Measurements from ENCODE around the gene RAI14.
"Not testable (repeated sequence)": the region's sequence is repeated elsewhere in the genome, so short reads cannot be mapped to it uniquely, and the experiment has no call there.

The RAI14 gene

DNA sequence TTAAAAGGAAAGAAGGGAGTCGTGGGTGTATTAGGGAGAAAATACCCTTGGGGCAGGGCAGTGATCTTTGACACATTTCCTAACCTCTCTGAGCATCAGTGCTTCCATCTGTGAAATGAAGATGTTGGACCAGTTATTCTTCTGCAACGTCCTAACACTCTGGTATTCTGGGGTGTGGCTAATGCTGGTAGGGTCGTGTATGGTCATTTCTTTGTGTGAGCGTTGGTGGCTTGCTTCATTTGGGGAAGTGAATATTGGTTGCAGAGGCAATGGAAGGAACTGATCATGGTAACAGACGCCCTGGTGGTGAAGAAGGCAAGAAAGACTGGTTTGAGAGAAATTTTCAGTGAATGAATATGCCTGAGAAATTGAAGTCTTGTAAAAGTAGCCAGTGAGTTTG, 114.9 kb downstream of the RAI14 start:
- no peak for DNase-seq (ENCODE audit: low read depth)

DNA sequence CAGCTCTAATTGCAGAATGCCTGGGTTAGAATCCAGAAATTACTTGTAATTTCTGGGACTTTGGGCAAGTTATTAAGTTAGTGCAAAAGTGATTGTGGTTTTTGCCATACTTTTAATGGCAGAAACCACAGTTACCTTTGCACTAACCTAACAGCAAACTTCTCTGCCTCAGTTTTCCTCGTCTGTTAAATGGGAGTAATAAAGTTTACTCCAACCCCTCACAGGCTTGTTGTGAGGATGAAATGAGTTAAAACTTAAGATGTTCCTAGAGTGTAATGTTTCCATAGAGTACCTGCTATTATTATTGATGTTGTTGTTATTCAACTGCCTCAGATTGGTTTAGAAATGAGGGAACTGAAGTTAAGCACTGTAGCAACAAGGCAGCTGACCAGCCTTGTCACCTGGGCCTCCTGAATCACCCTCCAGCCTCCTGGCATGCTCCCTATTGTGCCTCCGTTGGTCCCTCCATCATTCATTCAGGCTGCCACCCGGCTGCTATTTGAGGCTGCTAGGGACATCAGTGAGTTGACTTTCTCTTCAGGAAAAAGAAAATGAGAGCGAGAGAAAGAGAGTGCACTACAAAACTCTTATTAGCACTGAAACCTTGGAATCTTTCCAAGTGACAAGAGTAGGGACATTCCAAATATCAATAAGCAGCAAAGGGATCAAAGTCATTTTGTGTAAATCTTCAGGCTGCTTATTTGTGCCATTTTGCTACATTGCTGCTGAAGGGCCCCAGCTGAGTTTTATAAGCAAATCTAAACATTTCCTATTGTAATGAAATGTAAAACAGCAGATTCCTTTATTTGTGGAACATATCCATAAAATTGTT, 116.4 kb downstream of the RAI14 start:
- DNase-seq (ENCODE audit: low read depth), result no peak

DNA sequence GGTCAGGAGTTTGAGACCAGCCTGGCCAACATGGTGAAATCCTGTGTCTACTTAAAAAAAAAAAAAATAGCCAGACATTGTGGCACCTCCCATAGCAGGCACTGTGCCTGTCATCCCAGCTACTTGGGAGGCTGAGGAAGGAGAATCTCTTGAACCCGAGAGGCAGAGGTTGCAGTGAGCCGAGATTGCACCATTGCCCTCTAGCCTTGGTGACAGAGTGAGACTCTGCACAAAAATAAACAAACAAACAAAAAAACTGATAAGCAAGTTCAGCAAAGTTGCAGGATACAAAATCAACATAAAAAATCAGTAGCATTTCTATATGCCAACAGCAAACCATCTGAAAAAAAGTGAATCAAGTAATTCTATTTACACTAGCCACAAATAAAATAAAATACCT, 118.0 kb downstream of the RAI14 start:
- DNase-seq (ENCODE audit: low read depth), result no peak

DNA sequence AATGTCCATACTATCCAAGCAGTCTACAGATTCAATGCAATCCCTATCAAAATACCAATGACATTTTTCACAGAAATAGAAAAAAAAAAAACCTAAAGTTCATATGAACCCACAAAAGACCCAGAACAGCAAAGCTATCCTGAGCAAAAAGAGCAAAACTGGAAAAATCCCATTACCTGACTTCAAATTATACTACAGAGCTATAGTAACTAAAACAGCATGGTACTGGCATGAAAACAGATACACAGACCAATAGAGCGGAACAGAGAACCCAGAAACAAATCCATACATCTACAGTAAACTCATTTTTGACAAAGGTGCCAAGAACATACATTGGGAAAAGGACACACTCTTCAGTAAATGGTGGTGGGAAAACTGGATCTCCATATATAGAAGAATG, 118.5 kb downstream of the RAI14 start:
- DNase-seq (ENCODE audit: low read depth), result not testable (repeated sequence)

DNA sequence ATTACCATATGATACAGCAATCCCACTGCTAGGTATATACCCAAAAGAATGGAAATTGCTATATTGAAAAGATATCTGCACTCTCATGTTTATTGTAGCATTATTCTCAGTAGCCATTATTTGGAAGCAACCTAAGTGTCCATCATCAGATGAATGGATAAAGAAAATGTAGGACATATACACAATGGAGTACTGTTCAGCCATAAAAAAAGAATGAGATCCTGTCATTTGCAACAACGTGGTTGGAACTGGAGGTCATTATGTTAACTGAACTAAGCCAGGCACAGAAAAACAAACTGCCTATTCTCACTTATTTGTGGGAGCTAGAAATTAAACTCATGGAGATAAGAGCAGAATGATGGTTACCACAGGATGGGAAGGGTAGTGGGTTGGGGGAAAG, 119.8 kb downstream of the RAI14 start:
- DNase-seq (ENCODE audit: low read depth), result no peak

DNA sequence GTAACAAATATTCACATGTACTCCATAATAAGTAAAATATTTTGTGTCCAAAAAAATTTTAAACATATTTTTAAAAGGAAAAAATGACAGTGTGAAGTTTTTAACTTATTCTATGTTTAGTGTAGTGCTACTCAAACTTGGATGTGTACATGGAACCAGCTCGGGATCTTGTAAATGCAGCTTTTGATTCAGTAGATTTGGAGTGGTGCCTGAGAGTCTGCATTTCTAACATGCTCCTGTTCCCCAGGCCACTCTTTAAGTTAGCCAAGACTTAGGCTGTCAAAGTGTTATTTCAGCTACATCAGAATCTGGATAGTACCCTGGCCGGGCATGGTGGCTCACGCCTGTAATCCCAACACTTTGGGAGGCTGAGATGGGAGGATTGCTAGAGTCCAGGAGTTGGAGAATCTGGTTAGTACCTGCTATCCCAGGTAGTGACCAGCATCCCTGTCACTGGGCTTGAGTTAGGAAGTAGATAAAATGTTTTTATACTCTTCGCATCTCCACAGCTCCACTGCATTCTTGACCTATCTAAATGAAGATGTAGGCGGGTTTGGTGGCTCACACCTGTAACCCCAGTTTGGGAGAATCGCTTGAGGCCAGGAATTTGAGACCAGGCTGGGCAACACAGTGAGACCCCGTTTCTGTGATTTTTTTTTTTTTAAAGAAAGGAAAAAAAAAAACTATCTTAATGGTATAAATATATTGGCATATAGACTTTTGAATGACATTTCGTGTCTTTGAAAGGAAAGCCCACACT, 122.1 kb downstream of the RAI14 start:
- DNase-seq (ENCODE audit: low read depth), result no peak

DNA sequence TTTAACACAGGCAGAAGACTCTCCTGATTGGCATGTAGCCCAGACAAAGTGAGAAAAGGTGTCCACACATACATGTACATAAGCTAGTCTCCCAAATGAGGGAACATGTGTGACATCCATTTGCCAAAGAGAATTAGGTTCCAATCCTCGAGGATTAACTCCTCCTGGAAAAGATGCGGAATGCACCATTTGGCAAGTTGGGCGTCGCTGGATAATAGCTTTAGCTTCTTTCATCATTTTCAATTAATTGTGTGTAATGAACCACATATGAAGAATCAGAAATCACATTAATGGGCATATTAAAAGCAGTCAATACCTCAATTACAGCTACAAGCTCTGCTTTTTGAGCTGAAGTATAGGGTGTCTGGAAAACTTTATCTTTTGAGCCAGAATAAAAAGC, 127.8 kb downstream of the RAI14 start:
- DNase-seq (ENCODE audit: low read depth), result not testable (repeated sequence)

DNA sequence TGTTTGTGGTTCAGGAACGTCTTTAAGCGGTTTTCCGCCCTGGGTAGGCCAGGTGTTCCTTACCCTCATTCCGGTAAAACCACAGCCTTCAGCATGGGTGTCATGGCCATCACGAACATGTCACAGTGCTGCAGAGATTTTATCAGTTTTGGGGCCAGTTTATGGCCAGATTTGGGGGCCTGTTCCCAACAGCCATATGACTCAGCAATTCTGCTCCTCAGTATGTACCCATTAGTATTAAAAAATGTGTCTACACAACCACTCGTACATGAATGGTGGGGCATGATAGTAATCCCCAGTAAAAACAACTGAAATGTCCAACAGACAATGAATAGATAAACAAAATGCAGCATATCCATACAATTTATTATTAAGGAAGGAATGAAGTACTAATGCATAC, 130.9 kb downstream of the RAI14 start:
- DNase-seq (ENCODE audit: low read depth), result no peak

DNA sequence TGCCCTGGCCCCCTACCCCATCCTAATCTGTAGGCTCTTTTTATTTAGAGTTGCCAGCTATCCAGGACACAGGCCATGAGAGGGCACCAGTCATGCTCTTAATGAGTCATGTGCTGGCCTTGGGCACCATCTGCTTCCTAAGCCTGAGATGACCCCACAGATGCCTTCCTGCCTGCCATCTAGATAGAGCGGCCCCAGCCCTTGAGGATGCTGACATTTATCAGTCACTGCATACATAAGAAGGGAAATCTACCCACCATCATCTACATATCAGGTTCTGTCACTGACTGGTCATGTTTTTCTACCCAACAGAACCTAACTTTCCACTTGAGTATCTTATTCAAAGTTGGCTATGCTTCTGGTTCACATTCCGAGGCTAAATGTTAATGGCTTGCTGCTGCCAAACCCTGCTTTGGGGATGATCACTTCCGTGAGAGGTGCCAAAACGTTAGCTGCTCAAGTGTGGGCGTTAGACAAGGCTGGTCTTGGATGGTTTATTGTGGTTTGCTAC, 132.9 kb downstream of the RAI14 start:
- no peak for DNase-seq (ENCODE audit: low read depth)

DNA sequence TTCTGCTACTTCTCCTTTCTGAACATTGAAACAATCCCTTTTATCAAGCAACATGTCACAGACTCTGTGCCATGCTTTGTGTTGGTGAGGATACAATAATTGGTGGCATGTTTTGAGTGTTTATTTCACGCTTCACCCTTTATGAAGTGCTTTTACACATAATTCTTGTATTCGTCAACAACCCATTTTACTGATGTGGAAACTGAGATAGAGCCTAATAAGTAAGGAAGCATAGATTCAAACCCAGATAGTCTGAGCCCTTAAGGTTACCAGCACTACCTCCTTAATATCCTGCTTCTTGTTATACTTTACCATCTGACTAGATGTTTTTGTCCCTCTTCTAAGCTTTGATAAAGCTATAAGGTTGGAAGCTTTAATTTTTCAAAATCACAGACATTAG, 133.5 kb downstream of the RAI14 start:
- no peak for DNase-seq (ENCODE audit: low read depth)

DNA sequence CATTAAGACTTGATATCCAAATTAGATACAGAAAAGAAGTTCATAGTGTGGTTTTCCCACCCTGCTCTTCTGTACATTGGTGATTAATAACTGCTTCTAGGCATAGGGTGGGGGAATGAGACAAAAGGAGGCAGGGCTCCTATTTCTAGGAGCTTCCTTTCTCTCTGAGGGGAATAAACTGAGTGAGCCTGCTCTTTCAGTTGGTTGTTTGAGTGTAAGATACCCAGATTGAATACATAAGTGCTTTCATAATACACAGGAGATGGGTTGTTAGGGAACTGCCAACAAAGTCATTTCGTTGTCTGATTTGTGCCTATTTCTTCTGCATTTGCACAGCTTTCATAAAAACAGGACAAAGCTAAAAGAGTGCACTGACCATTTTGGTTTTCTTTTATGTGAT, 133.9 kb downstream of the RAI14 start:
- no peak for DNase-seq (ENCODE audit: low read depth)

DNA sequence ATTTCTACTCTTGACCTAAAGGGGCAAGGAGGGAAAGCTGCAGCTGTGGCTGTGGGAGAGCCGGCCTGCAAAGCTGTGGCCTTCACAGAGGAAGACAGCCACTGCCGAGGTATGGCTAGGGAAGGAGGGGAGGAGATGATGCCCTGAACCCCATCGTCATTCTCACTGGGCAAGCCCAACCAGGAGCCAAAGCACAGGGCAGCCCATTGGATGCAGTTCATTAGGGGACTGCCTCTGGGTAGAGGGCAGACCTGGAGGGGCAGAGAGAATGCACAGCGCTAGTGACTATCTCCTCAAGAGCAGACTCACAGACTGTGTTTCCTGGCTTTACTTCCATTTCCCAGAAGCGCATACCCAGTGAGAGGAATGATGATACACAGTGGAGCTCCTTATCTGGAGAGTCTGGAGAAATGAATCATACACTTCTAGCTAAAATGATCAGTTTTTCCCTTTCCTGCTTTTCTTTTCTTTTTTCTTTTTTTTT, 135.7 kb downstream of the RAI14 start:
- DNase-seq (ENCODE audit: low read depth), result no peak

DNA sequence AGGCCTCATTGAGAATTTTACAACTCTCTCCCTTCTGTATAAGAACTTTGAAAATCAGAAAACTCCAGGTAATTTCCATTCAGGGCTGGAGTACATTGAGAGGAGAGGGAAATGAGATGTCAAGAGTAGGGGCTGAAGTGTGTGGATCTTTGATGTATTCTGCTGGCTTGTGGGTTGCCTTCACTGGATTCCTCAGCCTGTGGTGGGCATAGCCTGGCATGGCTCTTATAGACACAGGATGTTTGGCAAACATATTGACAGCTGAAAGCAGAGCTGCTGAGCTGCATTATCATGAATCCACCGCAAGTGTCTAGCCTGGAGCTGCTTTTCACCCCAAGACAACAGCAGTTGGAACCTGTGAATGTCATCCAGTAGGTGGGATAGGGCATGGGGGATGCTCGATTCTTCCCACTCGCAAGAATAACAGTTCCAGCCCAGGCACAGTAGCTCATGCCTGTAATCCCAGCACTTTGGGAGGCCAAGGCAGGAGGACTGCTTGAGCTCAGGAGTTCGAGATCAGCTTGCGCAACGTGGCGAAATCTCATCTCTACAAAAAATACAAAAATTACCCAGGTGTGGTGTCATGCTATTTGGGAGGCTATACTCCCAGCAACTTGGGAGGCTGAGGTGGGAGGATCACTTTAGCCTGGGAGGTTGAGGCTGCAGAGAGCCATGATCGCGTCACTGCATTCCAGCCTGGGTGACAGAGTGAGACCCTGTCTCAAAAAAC, 146.9 kb downstream of the RAI14 start:
- no peak for DNase-seq (ENCODE audit: low read depth)

DNA sequence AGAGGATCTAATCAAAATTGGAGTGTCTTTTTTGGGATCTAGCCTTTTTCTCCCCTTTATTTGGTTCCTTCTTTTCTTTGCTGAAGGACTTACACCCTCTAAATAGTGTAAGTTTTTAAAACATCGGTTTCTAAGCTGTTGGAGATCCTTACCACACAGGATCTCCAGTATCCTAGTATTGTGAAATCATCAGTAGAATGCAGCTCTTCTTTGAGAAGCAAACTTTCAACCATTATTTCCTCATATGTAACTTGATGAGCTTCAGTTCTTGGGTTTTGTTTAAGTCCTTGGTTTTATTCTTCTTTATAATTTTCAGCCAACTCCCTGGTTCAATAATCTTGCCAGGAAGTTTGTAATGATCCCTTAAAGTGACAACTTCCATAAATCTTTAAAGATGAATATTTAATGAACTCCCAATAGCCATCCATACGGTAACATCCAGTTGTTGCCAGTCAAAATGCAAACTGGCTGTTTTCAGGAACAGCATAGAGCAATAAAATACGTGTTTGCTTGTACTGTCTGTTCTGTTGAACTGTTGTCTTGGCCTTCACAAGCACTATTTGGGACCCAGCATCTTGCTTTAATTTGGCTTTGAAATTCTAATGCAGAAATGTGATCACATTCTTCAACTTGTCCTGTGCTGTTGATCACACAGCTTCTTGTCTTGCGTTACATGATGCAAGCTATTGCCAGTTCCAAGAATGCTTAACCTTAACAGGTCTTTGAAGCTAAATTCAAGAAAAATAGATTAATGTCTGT, 148.0 kb downstream of the RAI14 start:
- DNase-seq (ENCODE audit: low read depth), result no peak

DNA sequence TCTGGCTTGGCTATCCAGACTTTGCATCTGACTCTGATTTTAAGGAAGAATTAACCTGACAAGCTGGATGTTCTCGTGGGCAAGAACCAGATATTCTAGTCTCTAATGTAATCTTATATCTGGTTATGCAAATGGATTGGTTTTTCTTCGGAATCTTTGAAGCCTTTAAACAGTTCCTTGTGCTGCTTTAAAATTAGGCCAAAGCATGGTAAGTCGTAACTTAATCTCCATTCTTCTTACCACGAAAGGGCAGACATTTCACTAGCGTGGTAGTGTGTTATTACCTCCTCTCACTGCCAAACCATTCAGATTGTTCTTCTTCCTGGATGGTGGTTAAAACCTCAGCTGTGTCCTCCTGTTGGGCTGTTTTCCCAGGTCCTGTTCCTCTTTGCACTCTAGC, 148.8 kb downstream of the RAI14 start:
- DNase-seq (ENCODE audit: low read depth), result no peak

DNA sequence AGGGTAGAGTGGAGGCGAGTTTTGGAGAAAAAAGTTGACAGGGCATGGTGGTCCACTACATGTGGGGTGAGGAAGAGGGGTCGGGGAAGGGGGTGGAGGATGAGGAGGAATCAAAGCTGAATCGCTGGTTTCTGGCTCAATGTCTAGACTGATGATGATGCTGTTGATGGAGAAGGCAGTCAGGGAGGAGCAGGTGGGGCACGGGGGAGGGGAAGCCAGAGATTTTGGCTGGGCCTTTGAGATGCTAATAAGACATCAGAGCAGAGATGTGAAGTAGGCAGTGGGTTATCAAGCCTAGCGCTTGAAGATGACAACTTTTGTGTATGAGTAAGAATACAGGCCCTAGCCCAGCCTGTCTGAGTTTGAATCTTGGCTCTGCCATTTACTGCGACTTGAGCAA, 150.4 kb downstream of the RAI14 start:
- no peak for DNase-seq (ENCODE audit: low read depth)

DNA sequence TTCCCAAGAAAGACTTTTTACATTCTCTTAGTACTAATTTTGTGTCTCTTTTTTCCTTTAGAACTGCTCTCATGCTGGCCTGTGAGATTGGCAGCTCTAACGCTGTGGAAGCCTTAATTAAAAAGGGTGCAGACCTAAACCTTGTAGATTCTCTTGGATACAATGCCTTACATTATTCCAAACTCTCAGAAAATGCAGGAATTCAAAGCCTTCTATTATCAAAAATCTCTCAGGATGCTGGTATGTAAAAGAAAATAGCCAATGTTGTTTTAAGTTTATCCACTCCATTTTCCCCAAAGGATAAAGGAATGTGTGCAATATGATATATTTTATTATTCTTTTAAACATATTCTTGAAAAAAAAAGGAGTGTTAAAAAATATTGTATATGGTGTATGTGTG, 155.6 kb downstream of the RAI14 start:
- DNase-seq (ENCODE audit: low read depth), result no peak

DNA sequence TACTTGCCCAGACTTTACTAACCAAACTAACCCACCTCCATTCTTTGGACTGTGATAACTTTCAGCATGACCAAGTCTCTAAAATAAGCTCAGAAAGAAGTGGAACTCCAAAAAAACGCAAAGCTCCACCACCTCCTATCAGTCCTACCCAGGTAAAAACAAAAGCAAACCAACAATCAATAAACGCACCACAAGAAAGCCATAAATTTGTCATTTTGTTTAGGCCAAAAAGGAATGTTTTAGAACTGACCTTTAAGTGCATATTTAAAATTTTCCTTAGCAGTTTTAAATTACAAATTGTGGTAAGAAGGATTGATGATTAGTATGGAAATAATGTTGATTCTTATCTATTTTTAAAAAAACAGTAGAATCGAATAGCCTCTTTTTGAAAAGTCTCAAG, 157.4 kb downstream of the RAI14 start:
- DNase-seq (ENCODE audit: low read depth), result no peak

DNA sequence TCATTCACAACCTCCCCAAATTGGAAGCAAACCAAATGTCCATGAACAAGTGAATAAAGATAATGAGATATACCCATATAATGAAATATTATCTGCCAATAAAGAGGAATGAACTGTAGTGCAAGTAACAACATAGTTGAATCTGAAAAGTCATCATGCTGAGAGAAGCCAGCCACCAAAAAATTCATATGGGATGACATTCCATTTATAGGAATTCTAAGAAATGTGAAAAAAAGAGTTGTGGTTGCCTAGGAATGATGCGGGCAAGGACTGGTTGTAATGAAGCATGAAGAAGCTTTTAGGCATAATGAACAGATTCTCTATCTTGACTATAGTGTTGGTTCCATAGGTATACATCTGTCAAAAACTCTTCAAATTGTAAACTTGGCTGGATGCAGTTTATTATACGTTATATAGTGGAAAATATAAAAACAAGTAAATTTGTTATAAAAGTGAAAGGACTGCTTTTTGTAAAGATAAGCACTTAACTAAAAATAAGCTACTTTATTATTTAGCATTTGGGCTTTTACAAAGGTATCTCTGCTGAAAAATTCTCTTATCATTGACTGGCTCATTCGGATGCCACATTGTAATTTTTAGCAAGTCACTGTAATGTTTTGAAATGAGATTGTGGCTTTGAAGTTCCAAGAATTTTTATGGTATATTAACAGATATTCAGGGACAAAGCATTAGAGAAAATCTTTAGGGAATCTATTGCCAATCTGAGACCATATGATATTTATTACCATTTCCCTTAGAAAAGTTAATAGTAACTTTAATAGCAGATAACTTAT, 161.6 kb downstream of the RAI14 start:
- DNase-seq (ENCODE audit: low read depth), result no peak

DNA sequence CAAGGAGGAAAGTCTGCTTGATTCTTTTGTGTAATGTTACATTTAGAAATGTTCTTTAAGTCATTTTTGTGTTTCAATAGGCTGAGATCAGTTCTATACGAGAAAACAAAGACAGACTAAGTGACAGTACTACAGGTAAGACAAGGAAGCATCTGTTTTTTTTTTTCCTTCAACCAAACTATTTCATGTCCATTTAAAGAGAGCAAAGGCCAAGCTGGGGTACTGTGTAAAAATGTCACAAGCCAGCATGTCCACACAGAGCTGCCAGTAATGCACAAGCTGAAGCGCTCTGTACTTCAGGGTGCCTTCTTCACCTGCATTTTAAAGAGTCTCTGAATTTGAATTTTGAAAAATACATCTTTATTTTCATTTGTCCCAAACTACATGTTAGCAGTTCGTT, 162.6 kb downstream of the RAI14 start:
- DNase-seq (ENCODE audit: low read depth), result no peak

DNA sequence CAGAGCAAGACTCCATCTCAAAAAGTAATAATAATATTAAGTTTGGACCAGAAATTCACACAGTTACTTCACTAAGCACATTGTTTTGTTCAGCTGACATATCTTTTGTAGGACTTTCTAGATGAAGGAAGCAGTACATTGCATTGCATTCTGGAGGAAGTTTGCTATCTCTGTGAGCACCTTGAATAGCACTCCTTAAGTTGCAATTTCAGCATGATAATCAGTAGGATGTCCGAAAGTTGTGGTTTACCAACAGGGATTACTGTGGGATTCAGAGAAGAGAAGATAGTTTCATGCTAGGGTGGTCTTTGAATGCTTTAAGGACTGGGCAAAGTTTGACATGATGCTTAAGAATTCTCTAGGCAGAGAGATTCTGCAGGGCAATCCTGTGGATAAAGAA, 164.5 kb downstream of the RAI14 start:
- DNase-seq (ENCODE audit: low read depth), result no peak

All from stimulated activated CD8-positive, alpha-beta memory T cell treated with anti-CD3 and anti-CD28 coated beads, Interleukin-15, amount 100 ng/mL, for 1 hour (primary cell).